GM21717 (cell line): Measurements from ENCODE around the gene SEPTIN7.
"Not testable (repeated sequence)": the region's sequence is repeated elsewhere in the genome, so short reads cannot be mapped to it uniquely, and the experiment has no call there.

ENCODE experiments used
- ATAC-seq: cut with Tn5 transposase; IDR thresholded peaks from one replicate; pipeline ENCODE4 v1.9.1; 2021; ENCODE audit warnings: mild to moderate bottlenecking, moderate library complexity; ENCODE audit not compliant: unreplicated experiment

The SEPTIN7 gene

DNA sequence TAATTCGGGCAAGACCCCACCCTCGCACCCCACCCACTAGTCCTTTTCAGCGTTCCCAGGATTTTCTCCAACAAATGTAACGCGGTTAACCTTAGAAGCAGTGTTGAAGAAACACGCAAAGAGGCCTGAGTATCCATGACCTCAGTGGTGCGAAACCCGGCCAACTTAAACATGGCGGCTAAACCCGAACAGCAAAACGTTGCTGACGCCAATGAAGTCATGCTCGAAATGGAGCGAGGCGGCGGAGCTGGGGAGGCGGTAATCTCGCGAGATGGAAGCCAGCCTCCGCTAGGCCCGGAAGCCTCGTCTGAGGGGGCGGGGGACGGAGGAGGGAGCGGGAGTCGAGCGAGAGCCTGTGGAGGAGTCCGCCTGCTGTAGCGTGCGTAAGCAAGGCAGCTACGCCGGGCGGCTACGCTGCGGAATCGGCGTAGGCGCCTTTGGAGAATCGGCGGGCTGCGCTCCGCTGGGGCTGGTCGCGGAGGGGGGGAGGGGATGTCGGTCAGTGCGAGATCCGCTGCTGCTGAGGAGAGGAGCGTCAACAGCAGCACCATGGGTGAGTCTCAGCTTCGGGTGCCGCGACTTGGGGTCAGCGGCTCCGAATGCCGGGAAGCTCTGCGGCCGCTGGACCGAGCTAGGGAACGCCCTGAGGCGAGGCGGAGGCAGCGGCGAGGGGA lies at the start of gene SEPTIN7:
SEPTIN7 (plus strand) TSS at position 340 of the 674 bp plus-strand sequence; CDS start at position 493, 153 bp downstream.
- ATAC-seq = peak; percentile 86

DNA sequence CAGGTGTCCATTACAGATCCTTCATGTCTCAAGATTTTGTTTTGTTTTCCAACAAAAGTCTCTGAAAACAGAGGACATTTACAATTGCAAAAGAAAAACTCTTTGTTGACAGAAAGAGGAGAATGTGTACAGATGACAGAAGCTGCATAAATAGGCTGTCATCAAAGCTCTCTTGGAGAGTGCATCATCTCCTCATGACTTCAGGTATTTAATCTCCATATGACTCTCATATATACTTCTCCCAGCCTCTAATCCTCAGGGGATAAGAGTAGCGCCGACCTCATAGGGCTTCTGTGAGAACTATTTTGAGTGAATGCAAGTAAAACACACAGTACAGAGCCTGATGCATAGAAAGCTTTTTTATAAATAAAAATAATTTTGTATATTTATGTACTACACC lies 48.1 kb upstream of the SEPTIN7 start:
- ATAC-seq = no peak

GRCh38 chr7:35753761-35754603 lies 46.9 kb upstream of the SEPTIN7 start:
- ATAC-seq = no peak

DNA sequence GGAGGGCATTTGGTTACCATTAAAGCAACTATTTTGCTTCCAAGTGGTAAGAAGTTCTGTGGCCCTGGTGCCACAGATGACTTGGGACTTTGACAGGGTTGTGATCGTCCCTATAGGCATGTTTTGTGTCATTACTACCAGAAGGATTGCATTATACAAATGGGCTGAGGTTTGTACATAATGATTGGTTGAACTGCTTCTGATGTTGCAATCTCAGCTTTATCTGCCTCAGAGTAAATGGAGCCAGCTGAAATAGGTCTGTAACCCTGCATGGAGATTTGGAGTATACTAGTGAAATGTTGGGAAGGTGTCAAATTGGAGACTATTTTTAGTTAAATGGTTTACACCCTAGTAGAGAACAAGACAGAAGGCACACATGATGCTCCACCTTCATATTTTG lies 46.1 kb upstream of the SEPTIN7 start:
- no peak for ATAC-seq

GRCh38 chr7:35755711-35756110 lies 45.1 kb upstream of the SEPTIN7 start:
- ATAC-seq = no peak

DNA sequence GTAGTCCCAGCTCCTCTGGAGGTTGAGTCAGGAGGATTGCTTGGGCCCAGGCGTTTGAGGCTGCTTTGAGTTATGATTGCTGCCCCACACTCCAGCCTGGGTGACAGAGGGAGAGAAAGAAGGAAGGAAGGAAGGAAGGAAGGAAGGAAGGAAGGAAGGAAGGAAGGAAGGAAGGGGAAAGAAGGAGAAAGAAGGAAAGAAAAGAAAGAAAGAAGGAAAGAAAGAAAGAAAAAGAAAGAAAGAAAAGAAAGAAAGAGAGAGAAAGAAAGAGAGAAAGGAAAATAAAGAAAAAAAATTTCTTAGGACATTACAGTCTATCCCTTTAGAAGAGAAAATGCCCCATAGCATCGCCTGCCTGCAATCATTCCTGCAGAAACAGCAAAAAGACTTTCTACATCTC lies 44.4 kb upstream of the SEPTIN7 start:
- ATAC-seq = not testable (repeated sequence)

- no peak for ATAC-seq
Measured at GRCh38 chr7:35757574-35757973, 43.3 kb upstream of the SEPTIN7 start.

- ATAC-seq = no peak
Measured at GRCh38 chr7:35758421-35758820, 42.4 kb upstream of the SEPTIN7 start.

GRCh38 chr7:35760143-35760745 lies 40.6 kb upstream of the SEPTIN7 start:
- no peak for ATAC-seq

DNA sequence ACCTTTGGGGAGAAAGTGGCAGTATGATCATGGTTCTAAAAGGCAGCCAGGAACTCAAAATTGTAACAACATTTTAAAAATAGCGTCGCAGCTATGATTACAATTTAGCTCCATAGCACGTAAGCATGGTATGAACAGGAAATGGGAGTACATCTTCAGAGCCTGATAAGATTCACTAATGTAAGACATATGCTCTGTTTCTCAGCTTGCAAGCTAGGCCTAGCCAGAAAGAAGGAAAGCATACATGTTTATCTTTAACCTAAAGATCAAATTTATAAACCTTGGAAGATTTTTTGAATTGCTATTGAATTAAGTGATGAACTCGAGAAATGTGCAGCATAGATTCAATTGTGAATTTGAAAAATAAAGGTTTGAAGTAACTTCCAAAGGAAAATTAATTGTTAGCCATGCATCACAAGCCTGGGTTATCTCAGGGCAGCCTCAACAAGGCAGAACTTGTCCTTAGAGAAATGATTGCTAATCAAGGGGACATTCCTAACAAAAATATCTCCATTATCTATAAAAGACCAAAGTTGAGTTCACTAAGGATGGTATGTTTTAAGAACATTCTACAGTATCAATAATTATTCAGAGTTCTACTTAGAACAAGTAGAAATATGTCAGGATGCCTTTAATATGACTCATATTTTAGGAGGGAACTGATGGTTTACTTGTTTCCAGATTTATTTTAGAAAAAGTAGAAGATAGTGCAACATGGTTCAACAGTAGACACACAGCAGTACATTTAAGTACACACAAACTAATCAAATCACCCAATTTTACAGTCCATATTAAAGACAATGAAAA lies 38.8 kb upstream of the SEPTIN7 start:
- no peak for ATAC-seq

GRCh38 chr7:35762781-35763180 lies 38.1 kb upstream of the SEPTIN7 start:
- no peak for ATAC-seq

GRCh38 chr7:35768346-35768745 lies 32.5 kb upstream of the SEPTIN7 start:
- ATAC-seq = no peak

DNA sequence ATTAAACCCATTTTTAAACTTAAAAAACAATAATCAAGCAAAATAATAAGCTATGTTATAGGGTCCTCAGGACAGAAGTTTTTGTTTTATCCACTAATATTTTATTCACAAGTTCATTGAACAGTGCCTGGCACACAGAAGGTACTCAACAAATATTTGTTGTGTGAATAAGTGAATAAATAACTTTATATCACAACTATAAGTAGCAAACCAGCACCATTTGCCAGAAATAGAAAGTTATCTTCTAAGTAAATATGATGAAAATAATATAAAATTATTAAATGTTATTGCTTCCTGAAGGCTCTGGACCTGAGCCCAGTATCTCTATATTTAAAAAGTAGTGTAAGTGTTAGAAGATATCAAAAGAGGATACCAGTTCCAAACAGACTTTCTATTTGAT lies 29.1 kb upstream of the SEPTIN7 start:
- no peak for ATAC-seq

DNA sequence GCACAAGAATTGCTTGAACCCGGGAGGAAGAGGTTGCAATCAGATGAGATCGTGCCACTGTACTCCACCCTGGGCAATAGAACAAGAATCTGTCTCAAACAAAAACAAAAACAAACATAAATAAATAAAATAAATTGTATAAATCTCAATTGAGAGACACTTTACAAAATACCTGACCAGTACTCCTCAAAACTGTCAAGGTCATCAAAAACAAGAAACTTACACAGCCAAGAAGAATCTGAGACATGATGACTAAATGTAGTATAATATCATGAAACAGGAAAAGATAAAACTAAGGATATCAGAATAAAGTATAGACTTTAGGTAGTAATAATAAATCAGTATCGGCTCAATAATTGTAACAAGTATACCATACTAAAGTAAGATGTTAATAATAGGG lies 26.9 kb upstream of the SEPTIN7 start:
- ATAC-seq = no peak

DNA sequence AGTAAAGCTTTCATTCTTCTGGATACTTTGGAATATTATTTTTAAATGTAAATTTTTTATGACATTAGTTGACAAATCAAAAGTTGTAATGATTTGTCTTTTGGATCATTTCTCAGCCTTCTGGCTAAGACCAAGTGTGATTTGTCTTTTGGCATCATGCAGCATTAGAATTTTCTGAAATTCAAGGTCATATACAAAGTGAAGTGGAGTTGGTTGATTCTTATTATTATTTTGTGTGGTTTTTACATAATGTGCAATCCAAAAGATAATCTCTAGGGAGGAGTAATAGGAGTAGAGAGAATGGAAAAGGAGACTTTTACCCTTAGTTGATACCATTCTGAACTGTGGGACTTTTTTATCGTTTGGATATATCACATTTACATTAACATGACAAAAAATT lies 24.2 kb upstream of the SEPTIN7 start:
- ATAC-seq = no peak

DNA sequence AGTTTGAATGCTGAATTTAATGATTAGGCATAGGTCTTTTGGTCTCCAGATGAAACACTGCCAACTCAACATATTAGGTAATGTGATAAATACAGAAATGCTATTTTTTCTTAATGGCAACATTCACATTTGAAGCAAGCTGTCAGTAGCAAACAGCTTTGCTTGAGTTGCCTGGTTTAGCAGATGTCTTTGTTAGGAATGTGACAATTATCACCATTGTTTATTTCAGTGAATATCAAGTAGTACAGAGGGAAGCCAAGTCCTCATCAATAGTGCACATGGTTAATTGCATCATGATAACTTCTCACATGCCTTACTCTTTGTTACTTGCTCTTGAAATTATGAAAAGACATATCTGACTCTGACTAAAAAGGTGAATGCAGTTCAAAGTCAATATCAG lies 23.7 kb upstream of the SEPTIN7 start:
- ATAC-seq = no peak

DNA sequence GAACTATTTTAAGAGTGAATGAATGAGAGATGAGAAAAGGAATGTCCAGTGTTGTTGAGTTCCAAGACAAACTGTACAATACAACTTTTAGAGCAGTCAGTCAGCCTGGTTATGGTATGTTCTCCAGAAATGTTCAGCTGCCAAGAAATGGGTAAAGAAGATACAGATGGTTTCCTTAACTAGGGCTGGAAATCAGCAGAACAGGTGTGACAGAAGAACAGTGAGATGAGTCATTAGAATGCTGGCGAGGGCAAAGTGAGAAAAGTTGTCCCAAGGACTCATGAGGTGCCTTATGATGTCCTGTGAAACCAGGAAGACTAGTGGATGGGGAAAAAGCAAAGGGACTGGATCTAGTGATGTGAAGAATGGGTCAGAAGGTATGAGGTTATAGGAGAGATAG lies 20.8 kb upstream of the SEPTIN7 start:
- ATAC-seq = no peak

DNA sequence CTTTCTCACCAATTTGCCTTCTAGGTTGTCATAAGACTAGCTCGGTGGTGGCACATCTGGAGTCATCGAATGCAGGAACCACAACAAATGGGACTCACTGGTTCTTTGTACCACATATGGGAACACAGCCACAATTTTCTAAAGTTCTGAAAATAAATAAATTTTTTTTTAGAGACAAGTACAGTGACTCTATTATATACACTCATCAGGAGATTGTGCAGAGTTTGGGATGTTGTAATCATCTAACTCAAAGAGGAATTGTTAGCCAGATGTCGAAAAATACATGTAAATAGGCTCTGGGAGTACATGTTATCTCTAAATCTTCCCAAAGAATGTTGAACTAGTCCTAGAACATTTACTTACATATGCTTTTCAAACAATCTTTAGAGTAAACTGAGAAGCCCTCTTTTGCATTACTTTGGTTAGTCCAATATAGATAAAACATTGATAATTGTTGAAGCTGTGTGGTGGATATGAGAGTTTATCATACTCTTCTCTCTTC lies 19.6 kb upstream of the SEPTIN7 start:
- ATAC-seq = no peak

GRCh38 chr7:35781767-35782515 lies 18.9 kb upstream of the SEPTIN7 start:
- no peak for ATAC-seq

DNA sequence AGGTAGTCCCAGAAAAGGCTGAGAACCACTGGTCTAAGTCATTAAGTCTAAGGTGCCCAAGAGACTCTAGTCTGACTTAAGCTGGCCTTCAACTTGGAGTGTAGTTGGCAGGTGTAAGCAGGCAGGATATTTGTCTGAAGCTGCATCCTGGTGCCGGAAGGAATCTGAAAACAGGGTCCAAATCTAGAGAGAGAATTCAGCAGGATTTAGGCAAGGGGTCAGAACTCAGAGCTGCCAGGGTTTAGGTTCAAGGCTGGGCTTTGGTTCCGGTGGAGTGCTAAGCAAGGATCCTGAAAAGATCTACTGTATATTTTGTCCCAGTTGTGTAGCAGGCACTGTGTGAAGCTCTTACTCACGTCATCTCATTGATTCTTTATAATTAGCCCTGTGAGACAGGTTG lies 16.5 kb upstream of the SEPTIN7 start:
- ATAC-seq = no peak
